ENCODE measurements around the gene SYTL4. TPM values are rescaled to one million over a fixed set of nuclear protein-coding genes. Genes with fewer than 3 reads are reported as not detected.

Gene SYTL4
- total and polyA plus RNA-seq, 2 of the 13 experiments (the other 11 are each of a cell fraction or from before 2014, with no cell fraction given), result 0.41 to 0.73 TPM

DNA sequence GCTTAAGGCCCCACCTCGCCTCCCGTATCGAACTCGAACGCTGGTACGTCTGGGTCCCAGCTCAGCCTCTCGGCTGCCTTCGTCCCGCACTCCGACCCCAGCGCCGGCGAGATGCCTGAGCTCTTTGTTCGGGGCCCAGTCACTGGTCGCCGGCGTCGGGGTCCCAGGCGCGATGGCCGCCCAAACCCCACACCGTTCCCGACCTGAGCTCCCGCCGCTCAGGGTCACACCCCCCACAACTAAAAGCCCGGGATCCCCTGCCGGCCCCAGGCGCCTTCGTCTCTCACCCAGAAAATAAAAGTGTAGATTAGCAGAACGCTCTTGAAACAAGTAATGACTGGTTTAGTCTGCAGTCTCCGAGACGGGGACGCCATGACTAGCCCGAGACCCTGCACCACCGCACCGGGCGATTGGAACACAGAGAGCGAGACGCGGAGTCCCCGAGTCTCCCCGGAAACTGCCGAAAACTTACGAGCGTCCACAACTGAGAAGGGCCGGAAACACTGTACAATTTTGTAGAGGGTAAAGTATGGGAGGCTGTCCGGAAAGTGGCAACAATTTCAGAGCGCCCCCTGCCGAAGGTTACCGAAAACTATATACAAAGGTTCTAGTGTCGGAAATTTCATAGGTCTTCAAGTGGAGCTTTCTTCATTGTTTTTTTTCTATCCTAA, 95.5 kb downstream of the SYTL4 start, which contains the start of gene TSPAN6 (continued):
- peak; percentile 71 for TF ChIP-seq ZNF687 (CRISPR knock-in tag; IDR thresholded peaks at IDR 0.05)
- no peak for TF ChIP-seq ZNF773 (CRISPR knock-in tag; IDR thresholded peaks at IDR 0.05; ENCODE audit: borderline replicate concordance)
- TF ChIP-seq, protein P1, sequence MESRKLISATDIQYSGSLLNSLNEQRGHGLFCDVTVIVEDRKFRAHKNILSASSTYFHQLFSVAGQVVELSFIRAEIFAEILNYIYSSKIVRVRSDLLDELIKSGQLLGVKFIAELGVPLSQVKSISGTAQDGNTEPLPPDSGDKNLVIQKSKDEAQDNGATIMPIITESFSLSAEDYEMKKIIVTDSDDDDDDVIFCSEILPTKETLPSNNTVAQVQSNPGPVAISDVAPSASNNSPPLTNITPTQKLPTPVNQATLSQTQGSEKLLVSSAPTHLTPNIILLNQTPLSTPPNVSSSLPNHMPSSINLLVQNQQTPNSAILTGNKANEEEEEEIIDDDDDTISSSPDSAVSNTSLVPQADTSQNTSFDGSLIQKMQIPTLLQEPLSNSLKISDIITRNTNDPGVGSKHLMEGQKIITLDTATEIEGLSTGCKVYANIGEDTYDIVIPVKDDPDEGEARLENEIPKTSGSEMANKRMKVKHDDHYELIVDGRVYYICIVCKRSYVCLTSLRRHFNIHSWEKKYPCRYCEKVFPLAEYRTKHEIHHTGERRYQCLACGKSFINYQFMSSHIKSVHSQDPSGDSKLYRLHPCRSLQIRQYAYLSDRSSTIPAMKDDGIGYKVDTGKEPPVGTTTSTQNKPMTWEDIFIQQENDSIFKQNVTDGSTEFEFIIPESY (CRISPR knock-in tag; IDR thresholded peaks at IDR 0.05), result no peak
- TF ChIP-seq ARNT2 (CRISPR knock-in tag; IDR thresholded peaks at IDR 0.05; ENCODE audit: low read depth), result no peak
- TF ChIP-seq KAT8 (CRISPR knock-in tag; IDR thresholded peaks at IDR 0.05), result no peak
- no peak for TF ChIP-seq ZNF18 (CRISPR knock-in tag; IDR thresholded peaks at IDR 0.05; ENCODE audit: insufficient replicate concordance)
- no peak for TF ChIP-seq ZFP37 (CRISPR knock-in tag; IDR thresholded peaks at IDR 0.05; ENCODE audit: borderline replicate concordance)
- TF ChIP-seq THAP11 (CRISPR knock-in tag; IDR thresholded peaks at IDR 0.05), result 0 out of 2 replicates have a peak, but pooled peaks have one; percentile 14
- TF ChIP-seq HMGA1 (CRISPR knock-in tag; conservative IDR thresholded peaks at IDR 0.05), result no peak
- peak; percentile 54 for TF ChIP-seq YY1 (IDR thresholded peaks at IDR 0.05; ENCODE audit: insufficient read depth, insufficient replicate concordance, low read depth, low read length)
- no peak for TF ChIP-seq TCF7L2 (IDR thresholded peaks at IDR 0.05; ENCODE audit: low read depth, low read length)
- no peak for TF ChIP-seq NR2F1 (CRISPR knock-in tag; IDR thresholded peaks at IDR 0.05)
- no peak for TF ChIP-seq HOXA9 (CRISPR knock-in tag; IDR thresholded peaks at IDR 0.05; ENCODE audit: borderline replicate concordance)
- no peak for TF ChIP-seq MAFK (conservative IDR thresholded peaks at IDR 0.05 in 1 of 2, IDR thresholded peaks at IDR 0.05 in 1 of 2; ENCODE audit: low read length in 2 of 2)
- TF ChIP-seq, protein P2, sequence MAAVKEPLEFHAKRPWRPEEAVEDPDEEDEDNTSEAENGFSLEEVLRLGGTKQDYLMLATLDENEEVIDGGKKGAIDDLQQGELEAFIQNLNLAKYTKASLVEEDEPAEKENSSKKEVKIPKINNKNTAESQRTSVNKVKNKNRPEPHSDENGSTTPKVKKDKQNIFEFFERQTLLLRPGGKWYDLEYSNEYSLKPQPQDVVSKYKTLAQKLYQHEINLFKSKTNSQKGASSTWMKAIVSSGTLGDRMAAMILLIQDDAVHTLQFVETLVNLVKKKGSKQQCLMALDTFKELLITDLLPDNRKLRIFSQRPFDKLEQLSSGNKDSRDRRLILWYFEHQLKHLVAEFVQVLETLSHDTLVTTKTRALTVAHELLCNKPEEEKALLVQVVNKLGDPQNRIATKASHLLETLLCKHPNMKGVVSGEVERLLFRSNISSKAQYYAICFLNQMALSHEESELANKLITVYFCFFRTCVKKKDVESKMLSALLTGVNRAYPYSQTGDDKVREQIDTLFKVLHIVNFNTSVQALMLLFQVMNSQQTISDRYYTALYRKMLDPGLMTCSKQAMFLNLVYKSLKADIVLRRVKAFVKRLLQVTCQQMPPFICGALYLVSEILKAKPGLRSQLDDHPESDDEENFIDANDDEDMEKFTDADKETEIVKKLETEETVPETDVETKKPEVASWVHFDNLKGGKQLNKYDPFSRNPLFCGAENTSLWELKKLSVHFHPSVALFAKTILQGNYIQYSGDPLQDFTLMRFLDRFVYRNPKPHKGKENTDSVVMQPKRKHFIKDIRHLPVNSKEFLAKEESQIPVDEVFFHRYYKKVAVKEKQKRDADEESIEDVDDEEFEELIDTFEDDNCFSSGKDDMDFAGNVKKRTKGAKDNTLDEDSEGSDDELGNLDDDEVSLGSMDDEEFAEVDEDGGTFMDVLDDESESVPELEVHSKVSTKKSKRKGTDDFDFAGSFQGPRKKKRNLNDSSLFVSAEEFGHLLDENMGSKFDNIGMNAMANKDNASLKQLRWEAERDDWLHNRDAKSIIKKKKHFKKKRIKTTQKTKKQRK (IDR thresholded peaks at IDR 0.05; ENCODE audit: low read length), result no peak
- TF ChIP-seq NFYB (CRISPR knock-in tag; IDR thresholded peaks at IDR 0.05), result no peak

Measured in HepG2 (cell line).